GM23248 (cell line): ENCODE data around the gene PSMD2. TPM values are rescaled to one million over a fixed set of nuclear protein-coding genes. Genes with fewer than 3 reads are reported as not detected.
A peak's percentile ranks its signal among the peaks of the same experiment; 100 is the strongest.

Source experiments
- DNase-seq: peaks from one replicate; pipeline ENCODE4 v3.0.0-alpha.2; 2015
- H2AFZ ChIP-seq: fragments of 200-600 bp; sonication (generic); 2 replicates; pipeline ENCODE4 v1.6.1; 2016; ENCODE audit warnings: antibody characterized with exemption
- H3F3A ChIP-seq: fragments of 200-600 bp; sonication (generic); 2 replicates; pipeline ENCODE4 v1.6.1; 2016; ENCODE audit warnings: mild to moderate bottlenecking, antibody characterized with exemption, mixed run types; ENCODE audit not compliant: insufficient read depth
- H3K27ac ChIP-seq: fragments of 200-600 bp; sonication (generic); 2 replicates; pipeline ENCODE4 v1.5.1; 2016; ENCODE audit warnings: mild to moderate bottlenecking
- H3K27me3 ChIP-seq: fragments of 200-600 bp; sonication (generic); replicated peaks from 2 replicates; pipeline ENCODE4 v1.6.1; 2016; ENCODE audit warnings: mild to moderate bottlenecking; ENCODE audit not compliant: insufficient read depth
- H3K36me3 ChIP-seq: fragments of 200-600 bp; sonication (generic); 2 replicates; pipeline ENCODE4 v1.6.1; 2016; ENCODE audit warnings: low read depth, mild to moderate bottlenecking
- H3K4me1 ChIP-seq: fragments of 200-600 bp; sonication (generic); 2 replicates; pipeline ENCODE4 v1.6.1; 2016; ENCODE audit warnings: mild to moderate bottlenecking; ENCODE audit not compliant: insufficient read depth
- H3K4me2 ChIP-seq: fragments of 200-600 bp; sonication (generic); one replicate; pipeline ENCODE4 v1.6.1; 2016; ENCODE audit warnings: mild to moderate bottlenecking; ENCODE audit not compliant: unreplicated experiment
- H3K4me3 ChIP-seq: fragments of 200-600 bp; sonication (generic); 2 replicates; pipeline ENCODE4 v1.5.1; 2016; ENCODE audit warnings: mild to moderate bottlenecking
- H3K79me2 ChIP-seq: fragments of 200-600 bp; sonication (generic); 2 replicates; pipeline ENCODE4 v1.6.1; 2016; ENCODE audit warnings: mild to moderate bottlenecking; ENCODE audit not compliant: insufficient read depth
- H3K9ac ChIP-seq: fragments of 200-600 bp; sonication (generic); 2 replicates; pipeline ENCODE4 v1.6.1; 2016; ENCODE audit warnings: mild to moderate bottlenecking
- H3K9me2 ChIP-seq: fragments of 200-600 bp; sonication (generic); 2 replicates; pipeline ENCODE4 v1.6.1; 2016; ENCODE audit warnings: mixed run types, mild to moderate bottlenecking, moderate library complexity; ENCODE audit not compliant: insufficient read depth
- H3K9me3 ChIP-seq: fragments of 200-600 bp; sonication (generic); one replicate; pipeline ENCODE4 v1.6.1; 2017; ENCODE audit warnings: low read depth
- H4K20me1 ChIP-seq: fragments of 200-600 bp; sonication (generic); 2 replicates; pipeline ENCODE4 v1.6.0; 2016; ENCODE audit not compliant: insufficient read depth
- EZH2 ChIP-seq: fragments of 200-600 bp; sonication (generic); IDR thresholded peaks from 2 replicates; pipeline ENCODE4 v1.6.1; 2018; ENCODE audit warnings: antibody characterized with exemption, mild to moderate bottlenecking; ENCODE audit not compliant: insufficient read depth, poor library complexity, severe bottlenecking
- EZH2phosphoT487 ChIP-seq: fragments of 200-600 bp; sonication (generic); IDR thresholded peaks from 2 replicates; pipeline ENCODE4 v1.6.1; 2018; ENCODE audit warnings: antibody characterized with exemption, moderate library complexity, mild to moderate bottlenecking, low read depth; ENCODE audit not compliant: insufficient read depth
- WGBS, 2 experiments: methylation state at CpG; one replicate each; pipeline ENCODE4 v1.1.6; 2015 to 2017; ENCODE audit warnings: low lambda C conversion rate in 2 of 2, low coverage in 1 of 2; ENCODE audit errors: missing lambda C conversion rate in 2 of 2; 5-methylcytosine and 5-hydroxymethylcytosine counted together
- in situ Hi-C: fragments of 300-500 bp; cut with MboI; formaldehyde crosslinking; loops from 2 replicates; pipeline ENCODE4 v1.15.0; 2020
- polyA plus RNA-seq: library from polyadenylated mRNA; unstranded; fragments of >200 nt; fragmentation: Nextera tagmentation; extraction: Ambion mirVana; gene quantifications from 2 replicates; pipeline ENCODE4 v1.2.1, GENCODE V29; 2016
- total RNA-seq: library from RNA; depleted of rRNA; stranded (reverse); fragments of >200 nt; shearing (Covaris generic); gene quantifications from 2 replicates; pipeline ENCODE4 v1.2.3, GENCODE V29; 2014

The PSMD2 gene
- total and polyA plus RNA-seq, 2 experiments from 2014 or later, result 513 to 602 TPM

GRCh38 chr3:184314700-184315542 lies 15.9 kb downstream of the PSMD2 start:
- WGBS, 2 experiments, result 1 to 4% methylated on average over 8 to 54 of the region's 89 CpGs
- in situ Hi-C loops, result no loop called here
- H3K36me3 ChIP-seq, result peaks cover 11% of the 10 kb centered on the region
- no peak overlapping the region for H2AFZ ChIP-seq
- peak overlapping the region; percentile 91 for H3K4me3 ChIP-seq
- no peak for TF ChIP-seq EZH2phosphoT487
- no peak for TF ChIP-seq EZH2
- H3K79me2 ChIP-seq, result peaks cover 45% of the 10 kb centered on the region
- H3K9ac ChIP-seq, result peak overlapping the region; percentile 96
- peaks cover 54% of the 10 kb centered on the region for H3F3A ChIP-seq
- DNase-seq, result peak; percentile 90
- peaks cover 31% of the 10 kb centered on the region for H3K4me1 ChIP-seq
- H3K27ac ChIP-seq, result peak overlapping the region; percentile 88
- H3K9me2 ChIP-seq, result no peaks in the 10 kb centered on the region
- peak overlapping the region; percentile 96 for H3K4me2 ChIP-seq
- no peaks in the 10 kb centered on the region for H3K27me3 ChIP-seq
- H3K9me3 ChIP-seq, result no peaks in the 10 kb centered on the region
- peaks cover 16% of the 10 kb centered on the region; the same call in 1 of the 2 replicates for H4K20me1 ChIP-seq

- H3K9me3 ChIP-seq, result no peaks in the 10 kb centered on the region
- H3F3A ChIP-seq, result peaks cover 50% of the 10 kb centered on the region
- peak overlapping the region; percentile 91 for H3K4me3 ChIP-seq
- peaks cover 12% of the 10 kb centered on the region for H3K36me3 ChIP-seq
- peak overlapping the region; percentile 96 for H3K4me2 ChIP-seq
- peaks cover 50% of the 10 kb centered on the region for H3K79me2 ChIP-seq
- peak overlapping the region; percentile 88 for H3K27ac ChIP-seq
- H3K9ac ChIP-seq, result peak overlapping the region; percentile 96
- no peak for TF ChIP-seq EZH2
- no peak for TF ChIP-seq EZH2phosphoT487
- DNase-seq, result peak; percentile 55
- 0% methylated on average over 3 to 6 of the region's 6 CpGs for WGBS, 2 experiments
- H3K27me3 ChIP-seq, result no peaks in the 10 kb centered on the region
- peaks cover 35% of the 10 kb centered on the region for H3K4me1 ChIP-seq
- no peaks in the 10 kb centered on the region for H3K9me2 ChIP-seq
- in situ Hi-C loops, result no loop called here
- no peak overlapping the region for H2AFZ ChIP-seq
- H4K20me1 ChIP-seq, result peaks cover 16% of the 10 kb centered on the region; the same call in 1 of the 2 replicates
Observed at GRCh38 chr3:184315543-184315867, 16.5 kb downstream of the PSMD2 start.

- no peaks in the 10 kb centered on the region for H3K27me3 ChIP-seq
- peaks cover 17% of the 10 kb centered on the region for H3K36me3 ChIP-seq
- H4K20me1 ChIP-seq, result peaks cover 16% of the 10 kb centered on the region; the same call in 1 of the 2 replicates
- H3K4me2 ChIP-seq, result peak overlapping the region; percentile 96
- H3K9ac ChIP-seq, result peak overlapping the region; percentile 96
- no peaks in the 10 kb centered on the region for H3K9me2 ChIP-seq
- in situ Hi-C loops, result no loop called here
- DNase-seq, result peak; percentile 64
- peaks cover 56% of the 10 kb centered on the region for H3K79me2 ChIP-seq
- no peak for TF ChIP-seq EZH2
- no peak for TF ChIP-seq EZH2phosphoT487
- H2AFZ ChIP-seq, result no peak overlapping the region
- H3K27ac ChIP-seq, result peak overlapping the region; percentile 88
- no peaks in the 10 kb centered on the region for H3K9me3 ChIP-seq
- 5 to 8% methylated on average over 16 of the region's 16 CpGs for WGBS, 2 experiments
- H3K4me1 ChIP-seq, result peaks cover 41% of the 10 kb centered on the region
- peak overlapping the region; percentile 91 for H3K4me3 ChIP-seq
- H3F3A ChIP-seq, result peaks cover 45% of the 10 kb centered on the region
Observed at GRCh38 chr3:184315871-184316661, 17.0 kb downstream of the PSMD2 start.

- peaks cover 24% of the 10 kb centered on the region for H3K36me3 ChIP-seq
- H3K79me2 ChIP-seq, result peaks cover 63% of the 10 kb centered on the region
- in situ Hi-C loops, result no loop called here
- H3K27me3 ChIP-seq, result no peaks in the 10 kb centered on the region
- H3K4me2 ChIP-seq, result peak overlapping the region; percentile 96
- H3K9me2 ChIP-seq, result no peaks in the 10 kb centered on the region
- peaks cover 16% of the 10 kb centered on the region; the same call in 1 of the 2 replicates for H4K20me1 ChIP-seq
- no peak overlapping the region for H2AFZ ChIP-seq
- H3K4me1 ChIP-seq, result peaks cover 45% of the 10 kb centered on the region
- no peaks in the 10 kb centered on the region for H3K9me3 ChIP-seq
- peak; percentile 61 for DNase-seq
- WGBS, 2 experiments, result 55 to 61% methylated on average over 7 of the region's 7 CpGs
- H3K4me3 ChIP-seq, result peak overlapping the region; percentile 91
- H3K27ac ChIP-seq, result peak overlapping the region; percentile 91
- TF ChIP-seq EZH2phosphoT487, result no peak
- TF ChIP-seq EZH2, result no peak
- H3F3A ChIP-seq, result peaks cover 38% of the 10 kb centered on the region
- peak overlapping the region; percentile 96 for H3K9ac ChIP-seq
Observed at GRCh38 chr3:184316792-184317191, 17.8 kb downstream of the PSMD2 start.
